ENCODE measurements around the gene ATE1.
A peak's percentile ranks its signal among the peaks of the same experiment; 100 is the strongest.
"Not testable (repeated sequence)": the region's sequence is repeated elsewhere in the genome, so short reads cannot be mapped to it uniquely, and the experiment has no call there.

The ATE1 gene

GRCh38 chr10:121927841-121928527 is at the start of gene ATE1:
TSS of gene ATE1 (minus strand) at chr10:121928031. CDS start at chr10:121927949, 82 bp downstream.
- DNase-seq (ENCODE audit: extremely low spot score, insufficient read length, low read depth) (peak; percentile 73), FAIRE-seq (peak; percentile 73)

DNA sequence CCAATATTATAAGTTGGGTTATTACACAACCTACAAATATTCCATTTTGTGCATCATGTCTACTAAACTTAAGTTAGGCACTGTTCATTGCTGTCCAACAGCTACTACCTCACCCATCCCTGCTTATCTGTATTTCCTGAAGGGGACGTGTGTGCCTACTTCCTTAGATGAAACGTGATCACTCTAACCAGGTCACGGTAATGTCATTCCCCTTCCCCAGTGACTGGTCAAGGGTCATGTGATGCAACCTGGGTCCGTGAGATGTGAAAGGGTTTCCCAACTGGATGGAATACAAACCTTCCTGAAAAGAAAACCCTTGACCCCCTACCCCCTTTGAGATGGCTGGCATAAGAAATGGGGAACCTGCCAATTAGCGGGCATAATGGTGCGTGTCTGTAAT is 48.8 kb upstream of the ATE1 start:
- FAIRE-seq, result no peak
- DNase-seq (ENCODE audit: extremely low spot score, insufficient read length, low read depth), result no peak

DNA sequence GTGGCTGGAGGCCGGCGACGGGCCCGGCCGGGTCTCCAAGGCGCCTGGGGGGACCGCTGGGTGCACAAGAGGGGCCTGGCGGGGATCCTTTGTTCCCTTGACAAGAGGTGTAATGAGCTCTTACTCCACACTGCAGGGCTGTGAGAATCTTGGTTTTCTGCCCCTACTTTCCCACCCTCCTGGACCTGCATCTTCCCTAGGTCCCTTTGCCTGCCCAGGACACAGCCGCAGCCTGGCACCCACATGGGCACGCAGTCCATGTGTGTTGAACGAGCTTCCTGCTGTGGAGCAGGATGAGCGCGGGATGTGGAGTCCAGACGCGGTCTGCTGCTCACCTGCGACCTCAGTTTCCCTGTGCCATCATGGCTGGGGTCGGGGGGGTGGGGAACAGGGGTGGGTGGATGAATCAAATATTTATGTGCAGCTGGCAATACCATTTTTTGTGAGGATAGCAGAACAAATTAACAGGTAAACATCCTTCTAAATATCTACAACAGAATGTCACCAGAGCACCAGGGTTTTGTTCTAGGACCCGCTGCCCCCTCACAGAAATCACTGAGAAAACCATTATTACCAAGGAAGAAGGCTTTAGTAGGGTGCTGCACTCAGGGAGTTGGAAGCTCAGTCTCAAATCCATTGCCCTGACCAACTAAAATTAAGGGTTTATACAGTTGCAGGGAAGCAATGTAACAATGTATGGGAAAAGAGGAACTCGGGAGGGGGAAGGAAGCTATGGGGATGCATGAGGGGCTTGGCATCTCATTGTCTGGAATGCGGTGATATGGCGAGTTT is 47.7 kb upstream of the ATE1 start:
- FAIRE-seq (no peak), DNase-seq (ENCODE audit: extremely low spot score, insufficient read length, low read depth) (no peak)

- FAIRE-seq (peak; percentile 88), DNase-seq (ENCODE audit: extremely low spot score, insufficient read length, low read depth) (peak; percentile 85)
Observed at GRCh38 chr10:121974535-121975294, 46.9 kb upstream of the ATE1 start, which contains the start of gene NSMCE4A. TSS of gene NSMCE4A (minus strand) at chr10:121975217. CDS start at chr10:121975165, 52 bp downstream.

GRCh38 chr10:121974019-121974534 is 46.2 kb upstream of the ATE1 start:
- DNase-seq (ENCODE audit: extremely low spot score, insufficient read length, low read depth), result no peak
- FAIRE-seq, result peak; percentile 5

DNA sequence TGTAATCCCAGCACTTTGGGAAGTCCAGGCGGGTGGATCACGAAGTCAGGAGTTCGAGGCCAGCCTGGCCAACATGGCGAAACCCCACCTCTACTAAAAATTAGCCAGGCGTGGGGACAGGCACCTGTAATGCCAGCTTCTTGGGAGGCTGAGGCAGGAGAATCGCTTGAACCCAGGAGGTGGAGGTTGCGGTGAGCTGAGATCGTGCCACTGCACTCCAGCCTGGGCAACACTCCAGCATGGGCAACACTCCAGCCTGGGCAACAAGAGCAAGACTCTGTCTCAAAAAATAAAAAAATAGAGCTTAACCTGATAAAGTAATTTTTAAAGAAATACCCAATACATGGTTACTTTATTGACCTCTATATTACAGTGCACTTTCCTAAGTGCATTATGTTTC is 41.3 kb upstream of the ATE1 start:
- DNase-seq (ENCODE audit: extremely low spot score, insufficient read length, low read depth); FAIRE-seq: not testable (repeated sequence)

DNA sequence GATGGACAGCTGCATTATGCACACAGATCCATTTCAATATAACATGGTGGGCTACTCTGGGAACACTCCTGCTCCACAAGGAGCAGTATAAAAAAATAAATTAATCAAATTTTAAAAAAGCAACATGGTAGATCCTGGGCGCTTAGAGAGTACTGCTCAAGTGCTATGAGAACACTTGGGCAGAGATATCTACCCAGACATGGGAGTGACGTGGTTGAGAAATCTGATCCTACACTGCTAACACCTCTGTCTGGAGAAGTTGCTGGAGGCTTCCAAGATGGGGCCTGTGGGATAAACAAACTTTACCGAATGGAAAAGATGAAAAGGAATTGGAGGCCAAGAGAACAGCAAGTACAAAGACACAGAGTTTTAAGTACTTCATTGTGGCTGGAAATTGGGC is 38.2 kb upstream of the ATE1 start:
- FAIRE-seq, result no peak
- DNase-seq (ENCODE audit: extremely low spot score, insufficient read length, low read depth), result no peak

GRCh38 chr10:121961456-121961855 is 33.6 kb upstream of the ATE1 start:
- no peak for DNase-seq (ENCODE audit: extremely low spot score, insufficient read length, low read depth)
- FAIRE-seq, result no peak

DNA sequence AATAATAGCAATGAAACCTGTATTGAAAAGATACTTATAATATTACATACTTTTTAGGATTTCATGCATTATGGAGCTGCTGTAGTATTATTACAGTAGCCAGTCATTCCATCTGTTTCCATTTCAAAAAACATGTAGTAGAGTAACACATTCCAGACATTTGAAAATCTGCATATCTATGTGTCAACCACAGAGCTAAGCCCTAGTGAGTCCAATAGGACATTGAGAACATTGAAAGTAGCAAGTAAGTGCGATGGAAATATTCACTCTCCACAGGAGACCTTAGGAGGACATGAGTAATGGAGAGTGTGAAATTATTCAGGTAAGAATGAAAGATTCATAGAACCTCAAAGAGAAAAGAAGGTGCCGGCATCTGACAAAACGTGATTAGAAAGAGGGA is 31.8 kb upstream of the ATE1 start:
- no peak for FAIRE-seq

GRCh38 chr10:121956111-121957061 is 28.6 kb upstream of the ATE1 start:
- DNase-seq (ENCODE audit: extremely low spot score, insufficient read length, low read depth) (no peak), FAIRE-seq (no peak)

More for the DNA sequence above, 31.8 kb upstream of the ATE1 start:
- DNase-seq (ENCODE audit: extremely low spot score, insufficient read length, low read depth), result no peak

GRCh38 chr10:121952226-121952625 is 24.4 kb upstream of the ATE1 start:
- FAIRE-seq, result no peak
- no peak for DNase-seq (ENCODE audit: extremely low spot score, insufficient read length, low read depth)

DNA sequence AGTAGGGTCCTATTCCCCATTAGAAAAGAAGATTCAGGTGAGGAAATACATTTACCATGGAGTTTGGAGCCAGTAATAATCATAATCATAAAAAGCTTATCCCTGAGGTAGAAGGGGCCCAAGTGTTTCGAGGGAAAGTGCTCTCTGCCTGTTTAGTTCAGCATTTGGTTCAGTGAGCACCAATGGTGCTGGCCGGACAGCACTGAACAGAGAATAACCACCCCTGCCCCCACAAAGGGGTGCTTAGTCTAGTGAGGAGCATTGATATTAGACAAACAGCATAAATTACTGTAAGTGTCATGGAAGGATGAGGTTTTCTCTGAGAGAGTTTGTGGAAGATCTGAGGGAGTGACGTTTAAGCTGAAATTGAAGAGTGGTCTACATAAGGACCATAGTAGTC is 21.6 kb upstream of the ATE1 start:
- DNase-seq (ENCODE audit: extremely low spot score, insufficient read length, low read depth) (no peak), FAIRE-seq (no peak)

- DNase-seq (ENCODE audit: extremely low spot score, insufficient read length, low read depth) (no peak), FAIRE-seq (no peak)
Observed at GRCh38 chr10:121949049-121949448, 21.2 kb upstream of the ATE1 start.

GRCh38 chr10:121947343-121948330 is 19.8 kb upstream of the ATE1 start:
- FAIRE-seq (no peak), DNase-seq (ENCODE audit: extremely low spot score, insufficient read length, low read depth) (no peak)

DNA sequence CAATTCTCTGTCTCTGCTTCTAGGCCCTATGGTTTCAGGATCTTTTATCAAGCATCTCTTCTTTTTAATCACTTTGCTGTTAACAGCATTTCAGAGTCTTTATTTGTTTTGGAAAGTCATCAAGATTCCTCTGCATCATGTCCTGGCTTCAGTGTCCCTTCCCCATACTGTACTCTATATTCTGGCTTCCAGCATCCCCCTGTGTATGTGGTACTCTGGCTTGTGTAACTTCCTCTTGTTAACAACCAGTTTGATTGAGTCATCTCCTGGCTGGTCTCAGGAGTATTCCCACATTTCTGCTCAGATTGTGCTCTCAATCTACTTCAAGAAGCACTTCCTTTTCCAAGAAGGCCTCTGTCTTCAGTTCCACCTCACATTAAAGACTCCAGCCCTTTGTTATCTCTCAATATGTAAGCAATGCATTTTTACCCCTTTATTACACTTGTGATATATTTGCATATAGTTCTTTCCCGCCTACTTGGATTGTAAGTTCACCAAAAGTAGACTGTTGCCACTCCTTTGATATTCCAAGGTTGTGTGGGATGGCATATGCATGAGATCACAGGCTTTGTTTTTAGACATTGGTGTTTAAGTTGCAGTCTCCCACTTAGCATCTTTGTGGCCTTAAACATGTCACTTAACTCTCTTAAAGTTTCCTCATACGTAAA is 15.1 kb upstream of the ATE1 start:
- FAIRE-seq, result no peak

DNA sequence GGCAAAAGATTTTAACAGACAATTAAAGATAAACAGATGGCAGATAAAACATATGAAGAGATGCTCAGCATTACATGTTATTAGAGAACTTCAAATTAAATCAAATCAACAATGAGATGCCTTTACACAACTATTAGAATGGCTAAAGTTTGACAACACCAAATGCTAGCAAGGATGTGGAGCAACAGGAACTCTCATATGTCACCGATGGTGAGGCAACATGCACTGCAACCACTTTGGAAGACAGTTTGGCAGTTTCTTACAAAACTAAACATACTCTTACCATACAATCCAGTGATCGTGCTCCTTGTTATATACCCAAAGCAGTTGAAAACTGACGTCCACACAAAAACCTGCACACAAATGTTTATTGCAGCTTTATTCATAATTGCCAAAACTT is 13.7 kb upstream of the ATE1 start:
- FAIRE-seq (no peak), DNase-seq (ENCODE audit: extremely low spot score, insufficient read length, low read depth) (no peak)

More for the DNA sequence above, 15.1 kb upstream of the ATE1 start:
- no peak for DNase-seq (ENCODE audit: extremely low spot score, insufficient read length, low read depth)

DNA sequence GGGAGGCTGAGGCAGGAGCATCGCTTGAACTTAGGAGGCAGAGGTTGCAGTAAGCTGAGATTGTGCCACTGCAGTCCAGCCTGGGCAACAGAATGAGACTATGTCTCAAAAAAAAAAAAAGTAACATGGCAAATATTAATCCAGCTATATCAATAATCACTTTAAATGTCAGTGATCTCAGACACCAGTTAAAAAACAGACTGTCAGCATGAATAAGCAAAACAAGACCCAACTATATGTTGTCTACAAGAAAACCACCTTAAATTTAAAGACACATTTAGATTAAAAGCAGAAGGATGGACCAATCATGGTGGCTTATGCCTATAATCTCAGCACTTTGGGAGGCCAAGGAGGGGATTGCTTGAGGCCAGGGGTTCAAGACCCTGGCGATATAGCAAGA is 8.5 kb upstream of the ATE1 start:
- FAIRE-seq (no peak), DNase-seq (ENCODE audit: extremely low spot score, insufficient read length, low read depth) (no peak)

- FAIRE-seq (no peak), DNase-seq (ENCODE audit: extremely low spot score, insufficient read length, low read depth) (no peak)
Observed at GRCh38 chr10:121935702-121936101, 7.9 kb upstream of the ATE1 start.
